Liver (tissue), 3 donors: Measurements from ENCODE around the gene GGTLC1.

Source experiments
- EGR1 ChIP-seq, 2 donors: IDR thresholded peaks; 2 replicates each; pipeline ENCODE4 v1.6.1; 2016 to 2018; ENCODE audit warnings: antibody characterized with exemption in 2 of 2, low read depth in 2 of 2
- FOXA1 ChIP-seq: IDR thresholded peaks from 2 replicates; pipeline ENCODE4 v1.6.1; 2016; ENCODE audit warnings: antibody characterized with exemption
- JUND ChIP-seq, 2 donors: IDR thresholded peaks; 2 replicates each; pipeline ENCODE4 v1.6.1; 2016; ENCODE audit warnings: antibody characterized with exemption in 2 of 2
- RAD21 ChIP-seq, 2 donors: IDR thresholded peaks; 2 replicates each; pipeline ENCODE4 v1.6.1; 2016; ENCODE audit warnings: antibody characterized with exemption in 2 of 2, mild to moderate bottlenecking in 2 of 2
- TF ChIP-seq, protein P1 (sequence below): fragments of 150-350 bp; IDR thresholded peaks from 2 replicates; pipeline ENCODE4 v1.5.1; 2017; ENCODE audit warnings: improper control_type of control experiment, low read depth, low read length; ENCODE audit not compliant: missing input control
- TF ChIP-seq, protein P2 (sequence below): IDR thresholded peaks from 2 replicates; pipeline ENCODE4 v1.6.1; 2016; ENCODE audit warnings: antibody characterized with exemption
- donor health status: healthy.
- donor health status: healthy.

DNA sequence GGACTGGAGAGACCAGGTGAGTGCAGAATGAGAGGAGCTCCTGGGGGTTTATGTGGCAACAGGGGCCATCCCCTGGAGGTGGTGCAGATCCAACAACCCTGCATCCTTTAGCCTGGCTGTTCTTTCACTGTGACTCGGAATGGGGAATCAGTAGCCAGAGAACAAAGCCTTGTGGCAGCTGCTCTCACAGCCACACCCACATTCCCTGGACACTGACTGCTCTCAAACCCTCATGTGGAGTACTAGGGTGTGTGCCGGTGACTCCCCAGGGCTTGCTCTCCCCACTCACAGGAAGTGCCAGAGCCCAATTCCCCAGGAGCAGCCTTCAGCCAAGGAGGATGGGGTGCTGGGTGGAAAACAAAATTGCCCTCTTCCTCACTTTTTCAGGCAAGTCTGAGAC, 30.2 kb upstream of the GGTLC1 start:
- TF ChIP-seq, protein P1, sequence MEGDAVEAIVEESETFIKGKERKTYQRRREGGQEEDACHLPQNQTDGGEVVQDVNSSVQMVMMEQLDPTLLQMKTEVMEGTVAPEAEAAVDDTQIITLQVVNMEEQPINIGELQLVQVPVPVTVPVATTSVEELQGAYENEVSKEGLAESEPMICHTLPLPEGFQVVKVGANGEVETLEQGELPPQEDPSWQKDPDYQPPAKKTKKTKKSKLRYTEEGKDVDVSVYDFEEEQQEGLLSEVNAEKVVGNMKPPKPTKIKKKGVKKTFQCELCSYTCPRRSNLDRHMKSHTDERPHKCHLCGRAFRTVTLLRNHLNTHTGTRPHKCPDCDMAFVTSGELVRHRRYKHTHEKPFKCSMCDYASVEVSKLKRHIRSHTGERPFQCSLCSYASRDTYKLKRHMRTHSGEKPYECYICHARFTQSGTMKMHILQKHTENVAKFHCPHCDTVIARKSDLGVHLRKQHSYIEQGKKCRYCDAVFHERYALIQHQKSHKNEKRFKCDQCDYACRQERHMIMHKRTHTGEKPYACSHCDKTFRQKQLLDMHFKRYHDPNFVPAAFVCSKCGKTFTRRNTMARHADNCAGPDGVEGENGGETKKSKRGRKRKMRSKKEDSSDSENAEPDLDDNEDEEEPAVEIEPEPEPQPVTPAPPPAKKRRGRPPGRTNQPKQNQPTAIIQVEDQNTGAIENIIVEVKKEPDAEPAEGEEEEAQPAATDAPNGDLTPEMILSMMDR = no peak
- no peak for TF ChIP-seq EGR1 (IDR thresholded peaks at IDR 0.05; ENCODE audit: low read depth in 2 of 2)
- no peak for TF ChIP-seq FOXA1
- TF ChIP-seq, protein P2, sequence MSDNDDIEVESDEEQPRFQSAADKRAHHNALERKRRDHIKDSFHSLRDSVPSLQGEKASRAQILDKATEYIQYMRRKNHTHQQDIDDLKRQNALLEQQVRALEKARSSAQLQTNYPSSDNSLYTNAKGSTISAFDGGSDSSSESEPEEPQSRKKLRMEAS = no peak
- no peak for TF ChIP-seq RAD21 (IDR thresholded peaks at IDR 0.05)
- TF ChIP-seq JUND (IDR thresholded peaks at IDR 0.05) = no peak
